NCI-H69 (cell line): ENCODE measurements around the gene OLFML1.
A peak's percentile ranks its signal among the peaks of the same experiment; 100 is the strongest.

ENCODE experiments used
- DNase-seq: peaks from one replicate; lab custom pipeline; 2025; lab: John Stamatoyannopoulos, UW

The OLFML1 gene

GRCh38 chr11:7485186-7486097 is at the start of gene OLFML1:
OLFML1 (plus strand) TSS chr11:7485506; CDS start chr11:7485876, 370 bp downstream.
- DNase-seq = no peak

- no peak for DNase-seq
Observed at GRCh38 chr11:7436146-7436545, 49.2 kb upstream of the OLFML1 start.

GRCh38 chr11:7436657-7437056 is 48.6 kb upstream of the OLFML1 start:
- peak; percentile 49 for DNase-seq

- no peak for DNase-seq
Observed at GRCh38 chr11:7437696-7438095, 47.6 kb upstream of the OLFML1 start.

GRCh38 chr11:7439746-7440320 is 45.5 kb upstream of the OLFML1 start:
- DNase-seq = no peak

GRCh38 chr11:7442588-7443215 is 42.6 kb upstream of the OLFML1 start:
- peak; percentile 67 for DNase-seq

- DNase-seq = peak; percentile 88
Observed at GRCh38 chr11:7444091-7444981, 41.0 kb upstream of the OLFML1 start.

- no peak for DNase-seq
Observed at GRCh38 chr11:7445564-7445963, 39.7 kb upstream of the OLFML1 start.

- no peak for DNase-seq
Observed at GRCh38 chr11:7448201-7448600, 37.1 kb upstream of the OLFML1 start.

GRCh38 chr11:7449211-7449840 is 36.0 kb upstream of the OLFML1 start:
- DNase-seq = no peak

GRCh38 chr11:7449841-7450214 is 35.5 kb upstream of the OLFML1 start:
- no peak for DNase-seq

GRCh38 chr11:7450836-7451235 is 34.5 kb upstream of the OLFML1 start:
- DNase-seq = no peak

GRCh38 chr11:7451520-7451919 is 33.8 kb upstream of the OLFML1 start:
- DNase-seq = no peak

- no peak for DNase-seq
Observed at GRCh38 chr11:7451952-7452494, 33.3 kb upstream of the OLFML1 start.

- no peak for DNase-seq
Observed at GRCh38 chr11:7454854-7455253, 30.5 kb upstream of the OLFML1 start.

GRCh38 chr11:7457211-7457610 is 28.1 kb upstream of the OLFML1 start:
- peak; percentile 8 for DNase-seq

- DNase-seq = no peak
Observed at GRCh38 chr11:7462706-7463105, 22.6 kb upstream of the OLFML1 start.

- no peak for DNase-seq
Observed at GRCh38 chr11:7467652-7468051, 17.7 kb upstream of the OLFML1 start.

- no peak for DNase-seq
Observed at GRCh38 chr11:7469351-7469865, 15.9 kb upstream of the OLFML1 start.

GRCh38 chr11:7471071-7471470 is 14.2 kb upstream of the OLFML1 start:
- DNase-seq = no peak

GRCh38 chr11:7473717-7474116 is 11.6 kb upstream of the OLFML1 start:
- peak; percentile 19 for DNase-seq
